ENCODE data around the gene ATP2C2.

Gene ATP2C2

GRCh38 chr16:84434800-84435199 is 66.5 kb downstream of the ATP2C2 start:
- Histone ChIP-seq H3K4me3 (replicated peaks; ENCODE audit: insufficient read depth, low read length) (no peak overlapping the region), H3K27ac (replicated peaks) (no peak overlapping the region), H3K27me3 (ENCODE audit: insufficient read depth, poor library complexity, severe bottlenecking) (no peaks in the 10 kb centered on the region)
- no peak for TF ChIP-seq REST (IDR thresholded peaks at IDR 0.05; ENCODE audit: insufficient replicate concordance, low read depth)
- DNase-seq (ENCODE audit: low read depth in 1 of 2, low spot score in 1 of 2), result no peak

GRCh38 chr16:84436196-84436595 is 67.9 kb downstream of the ATP2C2 start:
- Histone ChIP-seq H3K4me3 (replicated peaks; ENCODE audit: insufficient read depth, low read length) (no peak overlapping the region), H3K27me3 (ENCODE audit: insufficient read depth, poor library complexity, severe bottlenecking) (no peaks in the 10 kb centered on the region), H3K27ac (replicated peaks) (no peak overlapping the region)
- DNase-seq (ENCODE audit: low read depth in 1 of 2, low spot score in 1 of 2), result no peak
- TF ChIP-seq CTCF (IDR thresholded peaks at IDR 0.05; ENCODE audit: insufficient read depth, low read length), result no peak
- TF ChIP-seq POLR2AphosphoS5 (IDR thresholded peaks at IDR 0.05; ENCODE audit: low read depth), result no peak
- TF ChIP-seq REST (IDR thresholded peaks at IDR 0.05; ENCODE audit: insufficient replicate concordance, low read depth), result no peak
- no peak for TF ChIP-seq GABPA (IDR thresholded peaks at IDR 0.05; ENCODE audit: low read depth)
- TF ChIP-seq SPI1 (IDR thresholded peaks at IDR 0.05; ENCODE audit: borderline replicate concordance, low read depth), result no peak

GRCh38 chr16:84438971-84439696 is 70.8 kb downstream of the ATP2C2 start:
- TF ChIP-seq REST (IDR thresholded peaks at IDR 0.05; ENCODE audit: insufficient replicate concordance, low read depth) (no peak), SPI1 (IDR thresholded peaks at IDR 0.05; ENCODE audit: borderline replicate concordance, low read depth) (no peak), POLR2AphosphoS5 (IDR thresholded peaks at IDR 0.05; ENCODE audit: low read depth) (no peak), CTCF (IDR thresholded peaks at IDR 0.05; ENCODE audit: insufficient read depth, low read length) (no peak), GABPA (IDR thresholded peaks at IDR 0.05; ENCODE audit: low read depth) (no peak)
- Histone ChIP-seq H3K27me3 (ENCODE audit: insufficient read depth, poor library complexity, severe bottlenecking) (peaks cover 11% of the 10 kb centered on the region), H3K27ac (replicated peaks) (no peak overlapping the region), H3K4me3 (replicated peaks; ENCODE audit: insufficient read depth, low read length) (no peak overlapping the region)
- DNase-seq (ENCODE audit: low read depth in 1 of 2, low spot score in 1 of 2), result no peak

All from HL-60 (cell line).